GM04503 (cell line): ENCODE data around the gene CFAP97.
A peak's percentile ranks its signal among the peaks of the same experiment; 100 is the strongest.
"Not testable (repeated sequence)": the region's sequence is repeated elsewhere in the genome, so short reads cannot be mapped to it uniquely, and the experiment has no call there.

Experiments used
- DNase-seq: peaks from one replicate; pipeline ENCODE4 v3.0.0-alpha.2; 2012; ENCODE audit warnings: low read depth

The CFAP97 gene

DNA sequence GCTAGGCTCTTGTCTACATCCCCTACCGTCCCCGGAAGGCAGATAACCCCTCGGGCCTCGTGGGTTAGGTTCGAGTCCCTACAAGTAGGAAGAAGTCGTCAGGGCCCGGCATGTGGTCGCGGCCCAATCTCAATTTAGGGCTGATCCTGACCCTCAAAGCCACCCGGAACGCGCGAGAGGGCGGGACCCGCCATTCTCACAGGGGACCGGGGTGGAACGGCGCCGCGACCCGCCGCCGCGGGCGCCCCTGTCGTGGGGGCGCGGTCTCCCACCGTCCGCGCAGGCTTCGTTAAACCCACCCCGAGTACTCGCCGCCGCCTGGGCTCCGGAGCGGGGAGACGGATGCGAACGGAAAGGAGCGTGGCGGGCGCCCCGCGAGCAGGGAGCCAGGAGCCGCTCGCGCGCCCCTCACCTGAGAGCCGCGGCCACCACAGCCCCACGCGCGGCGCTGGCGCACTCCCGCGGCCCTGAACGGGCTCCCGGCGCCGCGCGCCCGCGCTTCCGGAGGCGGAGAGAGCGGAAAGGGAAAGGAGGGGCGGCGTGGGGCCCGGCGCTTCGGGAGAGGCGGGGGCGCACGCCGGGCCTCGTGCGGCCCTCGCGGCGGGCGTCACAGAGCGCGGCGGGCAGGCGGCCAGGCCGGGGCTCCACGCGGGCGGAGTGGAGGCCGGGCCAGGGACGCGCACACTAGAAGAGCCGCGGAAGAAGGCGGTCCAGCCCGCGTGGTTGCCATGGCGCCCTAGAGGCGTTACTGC is at the start of gene CFAP97:
Gene CFAP97, minus strand, starts transcription at position 515 of the 752 bp plus-strand sequence. CDS start 12,804 bp downstream, outside the sequence.
- peak; percentile 49 for DNase-seq

DNA sequence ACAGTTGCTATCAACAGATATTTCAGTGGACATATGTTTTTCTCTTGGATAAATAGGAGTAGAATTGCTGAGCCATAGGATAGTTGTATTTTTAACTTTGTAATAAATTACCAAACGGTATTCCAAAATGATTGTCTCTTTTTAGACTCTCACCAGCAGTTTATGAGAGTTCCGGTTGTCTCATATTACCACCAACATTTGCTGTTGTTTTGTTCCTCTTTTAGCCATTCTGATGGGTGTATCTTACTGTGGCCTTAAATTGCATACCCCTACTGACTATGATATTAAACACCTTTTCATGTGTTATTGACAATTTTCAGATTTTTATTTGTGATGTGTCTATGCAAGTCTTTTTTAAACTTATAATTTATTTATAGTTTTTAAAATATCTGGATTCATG is 45.3 kb upstream of the CFAP97 start:
- DNase-seq: no peak

DNA sequence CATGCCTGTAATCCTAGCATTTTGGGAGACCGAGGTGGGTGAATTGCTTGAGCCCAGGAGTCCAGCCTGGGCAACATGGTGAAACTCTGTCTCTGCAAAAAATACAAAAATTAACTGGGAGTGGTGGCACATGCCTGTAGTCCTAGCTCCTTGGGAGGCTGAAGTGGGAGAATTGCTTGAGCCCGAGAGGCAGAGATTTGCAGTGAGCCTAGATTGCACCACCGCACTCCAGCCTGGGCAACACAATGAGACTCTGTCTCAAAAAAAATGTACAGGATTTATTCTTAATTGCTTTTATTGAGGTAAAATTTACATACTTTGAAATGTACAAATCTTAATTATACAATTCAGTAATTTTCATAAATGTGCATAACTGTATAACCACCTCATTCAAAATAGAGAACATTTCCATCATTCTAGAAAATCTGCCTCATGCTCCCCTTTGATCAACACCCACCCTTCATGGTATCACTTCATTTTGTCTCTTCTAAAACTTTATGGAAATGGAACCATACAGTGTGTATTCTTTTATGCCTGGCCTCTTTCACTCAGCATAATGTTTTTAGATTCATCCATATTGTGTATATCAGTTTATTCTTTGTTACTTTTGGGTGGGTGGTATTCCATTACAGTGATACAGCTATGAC is 44.7 kb upstream of the CFAP97 start:
- no peak for DNase-seq

DNA sequence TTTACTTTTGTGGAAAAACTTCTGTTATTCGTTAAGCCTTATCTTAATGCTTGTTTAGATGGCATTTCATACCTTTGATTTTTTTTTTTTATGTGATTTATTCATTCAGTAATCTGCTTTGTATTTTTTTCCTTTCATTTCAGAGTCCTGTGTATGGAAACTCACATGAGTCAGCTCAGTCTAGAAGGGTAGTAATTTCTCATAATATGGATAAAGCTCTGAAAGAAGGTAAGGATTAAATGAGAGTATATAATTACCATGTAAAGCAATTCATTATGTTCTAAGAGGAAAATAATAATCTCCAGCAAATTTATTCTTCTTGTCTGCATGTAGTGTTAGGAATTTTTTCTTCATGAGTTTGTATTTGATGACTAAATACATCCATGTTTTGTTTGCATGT is 43.4 kb upstream of the CFAP97 start:
- no peak for DNase-seq

DNA sequence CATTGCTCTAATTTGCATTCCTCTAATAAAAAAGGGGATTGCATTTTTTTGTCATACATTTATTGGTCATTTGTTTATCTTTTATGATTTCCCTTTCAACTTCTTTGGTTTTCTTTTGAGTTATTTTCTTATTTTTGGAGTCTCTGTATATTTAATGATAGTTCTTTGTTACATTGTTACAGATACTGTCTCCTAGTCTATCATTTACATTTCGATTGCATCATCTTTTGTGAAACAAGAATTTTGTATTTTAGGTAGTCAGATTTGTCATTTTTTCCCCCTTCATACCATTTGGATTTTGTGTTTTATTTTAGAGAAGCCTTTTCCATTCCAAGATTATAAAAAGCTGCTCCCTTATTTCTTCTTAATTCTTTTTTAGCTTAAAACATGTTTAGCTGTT is 42.7 kb upstream of the CFAP97 start:
- DNase-seq: no peak

DNA sequence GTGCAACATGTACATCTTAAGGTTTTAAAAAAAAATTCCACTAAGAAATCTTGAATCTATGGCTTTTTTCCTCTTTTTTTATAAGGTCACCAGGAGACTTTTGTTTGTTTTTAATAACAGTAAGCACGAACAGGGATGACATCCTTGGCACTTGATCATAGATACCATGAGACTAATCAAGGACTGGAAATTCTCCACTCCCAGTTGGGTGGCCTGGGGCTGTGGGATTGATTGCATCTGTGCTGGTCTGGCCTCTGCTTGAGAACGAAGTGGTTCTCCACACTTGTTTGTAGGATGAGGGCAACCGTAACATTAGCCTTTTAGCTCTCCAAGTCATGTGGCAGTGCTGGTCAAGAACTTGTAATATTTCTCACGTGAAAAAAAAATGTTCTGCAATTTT is 41.0 kb upstream of the CFAP97 start:
- no peak for DNase-seq

DNA sequence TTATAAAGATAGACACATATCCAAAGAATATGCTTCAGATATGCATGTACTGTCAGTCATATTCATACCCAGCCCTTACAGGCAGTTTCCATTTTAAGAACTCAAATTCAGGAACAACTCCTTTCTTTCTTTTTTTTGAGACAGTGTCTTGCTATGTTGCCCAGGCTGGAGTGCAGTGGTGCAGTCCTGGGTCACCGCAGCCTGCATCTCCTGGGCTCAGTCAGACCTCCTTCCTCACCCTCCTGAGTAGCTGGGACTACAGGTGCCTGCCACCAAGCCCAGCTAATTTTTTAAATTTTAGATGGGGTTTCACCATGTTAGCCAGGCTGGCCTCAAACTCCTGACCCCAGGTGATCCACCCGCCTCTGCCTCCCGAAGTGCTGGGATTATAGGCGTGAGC is 40.1 kb upstream of the CFAP97 start:
- DNase-seq: no peak

DNA sequence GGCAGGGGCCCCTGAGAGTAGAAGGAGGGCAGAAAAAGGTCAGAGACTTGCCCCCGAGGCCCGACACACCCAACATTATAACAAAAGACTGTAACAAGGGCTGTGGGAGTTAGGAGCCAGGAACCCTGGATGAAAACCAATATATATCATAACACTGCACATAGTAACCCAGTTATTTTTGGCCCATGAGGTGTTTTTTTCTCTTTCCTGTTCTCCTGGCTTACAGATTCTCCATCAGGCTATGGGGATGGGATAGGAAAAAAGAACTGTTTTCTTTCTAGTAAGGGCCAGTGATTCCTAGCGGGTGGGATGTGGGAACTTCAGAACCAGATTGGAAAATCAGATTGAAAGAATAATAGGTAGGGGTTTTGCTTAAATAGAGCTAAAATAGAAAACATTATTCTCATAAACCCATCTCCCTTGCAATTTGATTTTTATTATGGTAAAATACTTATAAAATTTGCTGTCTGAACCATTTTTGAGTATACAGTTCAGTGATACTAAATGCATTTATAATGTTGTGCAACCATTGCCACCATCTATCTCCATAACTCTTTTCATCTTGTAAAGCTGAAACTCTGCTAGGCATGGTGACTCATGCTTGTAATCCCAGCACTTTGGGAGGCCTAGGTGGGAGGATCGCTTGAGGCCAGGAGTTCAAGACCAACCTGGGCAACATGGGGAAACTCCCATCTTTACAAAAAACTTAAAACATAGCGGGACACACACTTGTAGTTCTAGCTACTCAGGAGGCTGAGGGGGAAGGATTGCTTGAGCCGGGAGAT is 39.1 kb upstream of the CFAP97 start:
- no peak for DNase-seq

DNA sequence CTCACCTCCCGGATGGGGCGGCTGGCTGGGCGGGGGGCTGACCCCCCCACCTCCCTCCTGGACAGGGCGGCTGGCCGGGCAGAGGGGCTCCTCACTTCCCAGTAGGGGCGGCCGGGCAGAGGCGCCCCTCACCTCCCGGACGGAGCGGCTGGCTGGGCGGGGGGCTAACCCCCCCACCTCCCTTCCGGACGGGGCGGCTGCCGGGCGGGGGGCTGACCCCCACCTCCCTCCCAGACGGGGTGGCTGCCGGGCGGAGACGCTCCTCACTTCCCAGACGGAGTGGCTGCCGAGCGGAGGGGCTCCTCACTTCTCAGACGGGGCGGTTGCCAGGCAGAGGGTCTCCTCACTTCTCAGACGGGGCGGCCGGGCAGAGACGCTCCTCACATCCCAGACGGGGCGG is 36.7 kb upstream of the CFAP97 start:
- not testable (repeated sequence) for DNase-seq

DNA sequence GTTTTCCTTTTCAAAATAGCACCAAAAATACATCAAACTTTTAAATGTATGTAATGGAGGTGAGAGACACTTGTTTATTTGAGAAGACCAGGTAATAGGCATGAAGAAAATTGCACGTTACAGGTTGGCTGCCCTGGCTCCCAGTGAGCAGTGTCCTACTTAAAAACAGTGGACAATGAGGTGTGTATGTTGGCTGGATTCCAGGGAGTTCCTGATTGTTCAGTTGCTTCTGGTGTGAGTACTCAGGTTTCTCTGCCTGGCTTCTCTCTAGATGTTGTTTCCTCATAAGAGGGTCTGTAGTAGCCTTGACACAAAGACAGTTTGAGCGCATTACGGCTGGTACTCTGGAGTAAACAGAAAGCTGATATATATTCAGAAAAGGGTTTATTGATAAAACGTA is 35.0 kb upstream of the CFAP97 start:
- DNase-seq: no peak

DNA sequence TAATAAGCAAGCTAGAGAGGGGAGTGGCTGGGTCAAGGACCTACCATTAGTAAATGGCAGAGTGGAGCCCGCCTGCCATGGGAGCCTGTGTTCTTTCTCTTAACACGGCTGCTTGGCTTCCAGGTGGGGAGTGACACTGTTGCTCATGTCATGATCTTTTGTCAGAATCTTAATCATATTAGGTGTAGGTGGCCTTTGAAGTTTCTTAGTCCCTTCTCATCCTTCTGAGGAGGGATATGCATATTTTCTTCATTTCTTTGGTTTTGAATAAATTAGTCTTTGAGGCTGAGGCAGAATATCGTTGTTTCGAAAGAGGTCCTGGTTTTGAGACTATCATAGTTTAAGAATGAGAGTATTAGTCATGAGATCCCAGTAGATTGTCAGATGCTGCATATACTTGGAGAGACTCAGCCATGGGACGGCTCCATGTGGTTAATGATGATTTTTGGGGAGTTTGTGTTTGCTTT is 34.4 kb upstream of the CFAP97 start:
- DNase-seq: peak; percentile 55

DNA sequence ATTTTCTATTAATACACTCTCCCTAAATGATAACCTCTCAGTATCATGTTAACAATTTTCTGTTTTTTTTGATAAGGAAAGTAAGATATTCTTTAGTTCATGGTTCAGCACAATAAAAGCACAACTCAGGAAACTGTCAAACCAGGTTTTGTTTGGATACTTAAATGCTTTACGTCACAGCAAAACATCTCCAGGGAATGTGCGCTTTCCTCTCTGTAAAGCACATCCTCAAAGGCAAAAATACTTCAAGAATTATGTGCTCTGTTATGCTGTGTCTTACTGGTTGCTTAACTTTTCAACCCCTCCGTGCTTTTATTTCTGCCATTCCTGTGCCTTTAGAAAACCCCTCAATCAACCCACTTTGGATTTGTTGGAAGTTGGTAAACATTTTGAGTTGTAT is 33.4 kb upstream of the CFAP97 start:
- no peak for DNase-seq

DNA sequence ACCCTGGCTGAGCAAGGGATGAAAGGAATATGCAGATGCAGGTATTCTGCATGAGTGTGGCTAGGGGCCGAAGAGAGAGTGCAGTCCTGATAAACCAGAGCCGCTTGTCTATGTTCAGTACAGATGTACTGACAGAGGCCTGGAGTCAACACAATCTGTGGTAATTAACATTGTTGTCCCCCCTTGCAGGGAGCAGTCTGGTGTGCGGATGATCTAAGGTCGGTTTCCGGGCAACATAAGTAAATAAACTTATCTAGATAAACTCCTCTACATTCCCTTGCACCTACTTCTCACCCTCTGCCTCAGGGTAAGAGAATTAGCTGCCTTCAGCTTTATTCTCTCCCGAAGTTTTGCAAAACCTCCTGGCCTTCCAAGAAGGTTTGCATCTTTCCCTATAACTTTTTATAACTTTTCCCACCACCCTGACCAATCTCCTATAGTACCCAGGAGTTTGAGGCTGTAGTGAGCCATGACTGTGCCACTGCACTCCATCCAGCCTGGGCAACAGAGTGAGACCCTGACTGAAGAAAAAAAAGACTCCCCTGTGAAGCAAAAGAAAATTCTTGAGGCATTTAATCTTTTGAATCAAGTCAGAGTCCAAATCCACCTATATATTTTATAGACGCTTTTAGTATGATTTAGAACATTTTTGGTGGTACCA is 32.2 kb upstream of the CFAP97 start:
- DNase-seq: no peak

DNA sequence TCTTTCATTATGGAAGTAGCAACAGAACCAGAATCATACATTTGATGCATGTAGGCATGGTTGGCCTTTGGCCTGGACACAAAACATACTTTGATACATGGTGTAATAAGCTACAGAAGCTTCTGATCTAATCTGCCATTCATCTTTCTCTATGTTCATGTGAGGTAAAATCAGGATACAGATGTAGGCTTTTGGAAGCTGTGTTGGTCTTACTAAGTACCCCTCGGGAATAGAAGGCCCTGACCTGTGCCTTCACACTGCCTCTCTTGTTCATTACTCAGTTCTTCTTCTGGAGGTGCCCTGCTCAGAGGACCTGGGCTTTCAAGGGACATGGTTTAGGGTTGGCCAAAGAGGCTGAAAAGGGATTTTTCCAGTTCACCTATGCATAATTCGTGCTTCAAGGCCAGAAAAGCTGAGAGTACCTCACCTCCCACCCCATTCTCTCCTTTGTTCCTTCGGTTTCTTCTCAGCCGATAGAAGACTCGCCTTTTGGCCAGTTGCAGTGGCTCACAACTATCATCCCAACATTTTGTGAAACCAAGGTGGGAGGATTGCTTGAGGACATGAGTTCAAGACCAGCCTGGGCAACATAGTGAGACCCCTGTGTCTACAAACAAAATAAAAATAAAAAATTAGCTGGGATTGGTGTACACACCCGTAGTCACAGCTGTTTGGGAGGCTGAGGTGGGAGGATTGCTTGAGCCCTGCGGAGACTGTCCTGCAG is 31.5 kb upstream of the CFAP97 start:
- no peak for DNase-seq

DNA sequence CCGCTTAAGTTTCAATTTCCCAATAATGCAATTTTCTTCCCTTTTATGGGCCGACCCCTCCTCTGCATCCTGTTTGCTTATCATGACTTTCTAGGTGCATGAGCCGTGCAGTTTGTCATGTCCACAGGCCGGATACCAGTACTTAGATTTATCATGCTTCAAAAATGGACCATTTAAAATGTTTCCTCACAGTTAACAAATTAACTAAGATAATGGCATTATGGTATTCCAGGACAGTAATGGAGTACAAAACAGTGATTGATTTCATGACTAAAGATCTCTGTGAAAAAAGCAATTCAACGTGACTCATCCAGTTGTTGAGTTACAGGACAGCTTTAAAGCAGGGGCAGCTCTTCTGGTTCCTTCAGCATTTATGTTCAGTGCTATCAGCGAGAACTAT is 28.6 kb upstream of the CFAP97 start:
- DNase-seq: no peak

DNA sequence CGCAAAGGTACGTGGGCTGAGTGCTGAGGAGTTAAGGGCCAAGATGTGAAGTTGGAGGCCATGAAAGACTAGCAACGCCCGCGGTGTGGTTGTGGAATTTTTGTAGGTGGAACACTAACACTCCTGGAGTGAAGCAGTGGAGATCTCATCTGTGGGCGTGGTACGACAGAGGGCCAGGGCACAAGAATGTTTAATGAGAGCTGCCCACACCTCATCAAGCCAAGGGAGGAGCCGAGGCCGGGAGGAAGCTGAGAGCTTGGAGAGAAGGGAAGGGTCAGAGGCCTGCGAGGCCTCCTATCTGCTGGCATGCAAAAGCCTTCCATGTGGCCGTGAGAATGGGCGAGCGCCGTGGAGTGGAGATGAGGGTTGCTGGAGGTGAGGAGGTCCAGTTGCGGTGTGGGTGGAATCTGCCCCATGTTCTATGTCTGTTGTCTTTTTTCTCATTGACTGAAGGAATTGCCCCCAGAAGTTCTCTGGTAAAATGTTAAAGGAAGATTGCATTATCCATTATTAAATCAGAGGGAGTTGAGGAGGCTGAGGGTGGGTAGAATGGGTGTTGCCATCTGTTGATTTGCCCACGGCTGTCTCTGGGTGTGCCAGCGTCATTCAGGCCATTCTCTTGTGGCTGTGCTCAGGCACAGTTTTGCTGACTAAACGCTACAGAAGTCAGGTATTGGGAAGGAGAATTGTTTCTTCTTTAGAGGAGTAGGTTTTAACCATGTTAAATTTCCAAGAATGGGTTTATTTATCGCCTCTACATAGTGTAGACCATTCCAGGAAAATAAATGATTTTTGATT is 25.4 kb upstream of the CFAP97 start:
- no peak for DNase-seq

DNA sequence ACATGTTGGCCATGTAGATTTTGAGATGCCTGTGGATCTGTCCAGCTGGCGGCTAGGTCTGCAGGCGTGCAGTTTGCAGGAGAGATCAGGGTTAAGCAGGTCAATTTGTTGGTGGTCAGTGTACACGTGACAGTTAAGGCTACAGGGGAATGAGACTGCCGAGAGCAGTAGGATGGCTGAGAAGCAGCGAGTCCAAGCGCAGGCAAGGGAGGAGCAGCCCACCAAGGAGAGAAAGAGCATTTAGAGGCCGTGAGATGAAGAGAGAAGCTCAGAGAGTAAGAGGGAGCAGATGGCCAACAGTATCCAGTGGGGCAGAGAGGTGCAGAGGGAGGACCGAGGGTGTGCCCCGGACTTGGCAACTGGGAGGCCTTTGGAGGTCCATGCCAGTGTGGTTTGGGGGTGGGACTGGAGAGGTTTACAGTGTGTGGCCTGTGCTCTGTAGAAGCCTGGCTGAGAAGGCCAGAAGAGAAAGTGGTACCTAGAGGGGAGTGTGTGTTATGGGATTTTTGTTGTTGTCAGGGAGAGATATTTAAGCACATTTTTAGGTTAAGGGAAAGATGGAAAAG is 24.0 kb upstream of the CFAP97 start:
- no peak for DNase-seq

DNA sequence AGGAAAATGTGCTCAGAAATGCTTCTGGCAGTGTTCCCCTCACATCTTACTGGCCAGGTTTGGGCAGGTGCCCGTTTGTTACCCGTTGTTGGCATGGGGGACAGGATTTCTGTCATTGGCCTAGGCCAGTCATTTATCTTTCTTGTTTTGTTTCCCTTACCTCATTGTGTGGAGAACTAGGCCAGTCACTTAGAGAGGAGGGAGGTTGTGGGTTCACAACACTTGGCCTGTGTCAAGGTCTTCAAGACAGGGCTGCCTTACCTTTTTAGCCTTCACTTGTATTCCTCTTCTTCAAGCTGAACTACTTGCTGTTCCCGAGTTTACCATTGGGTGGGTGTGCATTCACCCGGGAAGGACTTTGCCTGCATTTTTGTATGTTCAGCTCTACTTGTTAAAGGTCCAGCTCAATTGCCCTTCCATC is 23.3 kb upstream of the CFAP97 start:
- no peak for DNase-seq

DNA sequence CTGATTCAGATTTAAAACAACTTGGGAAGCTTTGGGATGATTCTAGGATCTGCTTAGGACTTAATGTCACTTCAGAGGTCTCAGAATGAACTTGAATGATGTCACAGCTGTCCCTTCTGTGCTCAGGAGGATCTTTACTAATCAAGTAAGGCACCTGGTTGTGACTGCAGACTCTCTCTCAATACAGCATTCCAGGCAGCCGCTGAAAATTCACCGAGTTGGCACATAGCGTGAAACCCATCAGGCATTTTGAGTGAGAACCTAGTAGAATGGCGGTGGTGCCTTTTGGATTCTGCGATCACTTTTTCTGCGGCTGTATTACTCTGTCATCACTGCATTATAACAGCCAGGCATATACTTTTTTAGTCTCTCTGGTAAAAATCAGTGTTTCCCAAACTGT is 22.1 kb upstream of the CFAP97 start:
- DNase-seq: no peak

DNA sequence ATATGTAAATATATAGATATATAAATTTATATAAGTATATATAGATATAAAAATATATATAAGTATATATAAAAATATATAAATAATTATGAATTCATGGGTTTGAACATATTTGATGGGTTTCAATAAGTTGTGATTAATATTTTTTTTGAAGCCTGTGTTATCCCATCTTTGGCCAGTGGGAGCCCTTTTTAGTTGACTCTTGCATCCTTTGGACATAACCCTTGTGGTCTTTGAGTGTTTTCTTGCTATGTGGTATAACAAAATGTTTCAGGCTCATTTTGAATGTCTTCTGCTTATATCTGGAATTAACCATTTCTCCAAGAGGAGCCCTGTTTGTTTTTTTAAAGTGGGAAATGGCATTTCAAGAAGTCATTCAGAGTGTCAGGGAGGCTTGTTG is 20.8 kb upstream of the CFAP97 start:
- no peak for DNase-seq

DNA sequence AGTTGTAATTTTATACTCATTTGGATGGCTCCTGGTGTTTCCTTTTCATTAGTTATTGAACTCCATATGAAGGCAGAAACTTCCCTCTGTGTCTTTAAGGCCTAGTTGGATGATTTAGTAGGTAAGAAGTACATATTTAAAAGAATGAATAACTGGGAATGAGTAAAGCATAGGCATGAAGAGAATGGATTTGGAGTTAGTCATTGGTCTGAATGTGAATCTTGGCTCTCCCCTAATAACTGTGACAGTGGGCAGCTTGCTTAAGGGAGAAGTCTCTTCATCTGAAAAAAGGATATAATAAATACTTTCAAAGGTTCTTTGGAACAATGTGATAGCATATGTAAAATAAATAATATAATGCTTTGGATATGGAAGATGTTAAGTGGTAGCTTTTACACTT is 18.8 kb upstream of the CFAP97 start:
- DNase-seq: peak; percentile 59
